ENCODE results near the gene SERPINA9. TPM values are rescaled to one million over a fixed set of nuclear protein-coding genes. Genes with fewer than 3 reads are reported as not detected.

The SERPINA9 gene
- total and polyA plus RNA-seq, 2 of the 8 experiments (the other 6 are each of a cell fraction or from before 2014, with no cell fraction given) = not detected

DNA sequence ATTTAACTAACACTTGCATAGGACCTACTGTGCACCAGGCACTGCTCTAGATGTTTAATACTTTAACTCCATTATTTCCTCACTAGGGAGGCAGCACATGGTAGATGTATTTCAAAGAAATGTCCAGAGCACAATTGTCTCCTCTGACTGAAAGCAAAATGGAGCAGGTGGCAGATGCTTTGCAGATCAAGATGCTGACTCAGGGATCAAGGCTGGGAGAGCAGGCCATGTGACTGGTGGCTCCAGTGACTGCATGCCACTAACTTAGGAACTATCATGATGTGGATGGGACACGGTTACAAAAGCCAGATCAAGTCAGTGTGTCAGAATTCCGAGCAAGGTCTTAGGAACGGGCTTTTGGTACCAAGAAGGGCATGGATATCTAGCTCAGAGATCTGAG lies 51.6 kb downstream of the SERPINA9 start (continued):
- TF ChIP-seq SIN3A (conservative IDR thresholded peaks at IDR 0.05 in 1 of 2, IDR thresholded peaks at IDR 0.05 in 1 of 2; ENCODE audit: low read depth in 1 of 2, low read length in 2 of 2) = no peak
- no peak for TF ChIP-seq CBX5 (IDR thresholded peaks at IDR 0.05; ENCODE audit: low read depth, low read length)
- no peak for TF ChIP-seq SAP30 (IDR thresholded peaks at IDR 0.05; ENCODE audit: insufficient read depth, insufficient replicate concordance, low read length)

Measured in H1 (cell line).